ENCODE results near the gene ECEL1. TPM values are rescaled to one million over a fixed set of nuclear protein-coding genes. Genes with fewer than 3 reads are reported as not detected.
"Not testable (repeated sequence)": the region's sequence is repeated elsewhere in the genome, so short reads cannot be mapped to it uniquely, and the experiment has no call there.

ECEL1 gene, protein sequence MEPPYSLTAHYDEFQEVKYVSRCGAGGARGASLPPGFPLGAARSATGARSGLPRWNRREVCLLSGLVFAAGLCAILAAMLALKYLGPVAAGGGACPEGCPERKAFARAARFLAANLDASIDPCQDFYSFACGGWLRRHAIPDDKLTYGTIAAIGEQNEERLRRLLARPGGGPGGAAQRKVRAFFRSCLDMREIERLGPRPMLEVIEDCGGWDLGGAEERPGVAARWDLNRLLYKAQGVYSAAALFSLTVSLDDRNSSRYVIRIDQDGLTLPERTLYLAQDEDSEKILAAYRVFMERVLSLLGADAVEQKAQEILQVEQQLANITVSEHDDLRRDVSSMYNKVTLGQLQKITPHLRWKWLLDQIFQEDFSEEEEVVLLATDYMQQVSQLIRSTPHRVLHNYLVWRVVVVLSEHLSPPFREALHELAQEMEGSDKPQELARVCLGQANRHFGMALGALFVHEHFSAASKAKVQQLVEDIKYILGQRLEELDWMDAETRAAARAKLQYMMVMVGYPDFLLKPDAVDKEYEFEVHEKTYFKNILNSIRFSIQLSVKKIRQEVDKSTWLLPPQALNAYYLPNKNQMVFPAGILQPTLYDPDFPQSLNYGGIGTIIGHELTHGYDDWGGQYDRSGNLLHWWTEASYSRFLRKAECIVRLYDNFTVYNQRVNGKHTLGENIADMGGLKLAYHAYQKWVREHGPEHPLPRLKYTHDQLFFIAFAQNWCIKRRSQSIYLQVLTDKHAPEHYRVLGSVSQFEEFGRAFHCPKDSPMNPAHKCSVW
- total RNA-seq: not detected

DNA sequence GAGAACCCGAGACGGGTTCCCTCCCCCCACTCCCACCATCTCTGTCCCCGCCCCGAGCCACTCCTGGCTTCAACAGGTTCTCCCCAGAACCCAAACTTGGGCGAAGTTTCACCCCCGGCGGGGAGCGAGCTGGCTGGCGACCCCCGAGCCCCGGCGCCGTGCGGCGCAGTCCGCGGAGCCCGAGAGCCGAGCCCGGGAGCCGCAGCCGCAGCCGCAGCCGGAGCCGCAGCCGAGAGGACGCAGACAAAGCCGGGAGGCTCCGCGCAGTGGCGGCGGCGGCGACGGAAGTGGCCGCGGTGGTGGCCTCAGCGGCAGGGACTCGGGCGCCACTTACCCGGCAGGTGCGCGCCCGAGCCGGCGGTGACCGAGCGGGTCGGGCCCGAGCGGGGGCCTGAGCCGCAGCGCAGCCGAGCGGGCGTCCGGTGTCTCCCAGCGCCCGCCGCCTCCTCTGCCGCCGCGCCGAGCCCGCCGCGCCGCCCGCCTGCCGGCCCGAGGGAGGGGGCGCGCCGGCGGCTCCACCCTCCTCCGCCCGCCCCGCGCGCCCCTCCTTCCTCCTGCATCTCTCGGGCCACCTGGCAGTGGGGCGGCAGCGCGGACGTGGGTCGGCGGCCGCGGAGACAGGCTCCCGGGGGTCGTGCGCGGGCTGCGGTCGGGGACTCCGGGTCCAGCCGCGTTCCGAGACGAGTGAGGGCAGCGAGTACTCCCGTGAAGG lies at the start of gene ECEL1:
Gene ECEL1, minus strand, starts transcription at position 450 of the 712 bp plus-strand sequence. CDS start 1,181 bp downstream, outside the sequence.
- no peak for DNase-seq (ENCODE audit: low spot score in 2 of 2)
- H3K36me3 Mint-ChIP-seq: no peaks in the 10 kb centered on the region
- peak; percentile 12 to 47 for ATAC-seq
- H3K27ac Mint-ChIP-seq: no peak within 1 kb of the TSS
- no peaks in the 10 kb centered on the region for H3K9me3 Mint-ChIP-seq

DNA sequence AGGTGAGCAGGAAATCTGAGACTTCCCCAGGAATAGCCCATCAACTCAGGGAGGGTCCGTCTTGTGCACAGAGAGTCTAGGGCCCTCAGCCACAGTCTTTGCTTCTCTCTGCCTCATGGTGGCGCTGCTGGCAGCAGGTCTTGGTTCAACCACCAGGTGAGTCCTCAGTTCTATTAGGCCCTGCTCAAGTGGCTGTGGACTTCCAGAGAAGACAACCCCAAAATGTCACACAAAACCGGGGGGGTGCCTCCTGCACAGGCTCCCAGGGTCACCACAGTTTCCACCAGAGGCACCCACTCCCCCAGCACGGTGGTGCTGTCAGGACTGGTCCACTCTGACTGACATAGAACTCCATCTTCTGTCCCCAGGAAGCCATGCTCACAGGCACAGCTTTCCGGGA lies 49.4 kb upstream of the ECEL1 start:
- ATAC-seq: peak in 1 of 2 donors; percentile 58
- no peaks in the 10 kb centered on the region for H3K9me3 Mint-ChIP-seq
- DNase-seq (ENCODE audit: low spot score in 2 of 2): peak in 1 of 2 donors; percentile 46
- no peaks in the 10 kb centered on the region for H3K36me3 Mint-ChIP-seq
- H3K27ac Mint-ChIP-seq: no peak overlapping the region

DNA sequence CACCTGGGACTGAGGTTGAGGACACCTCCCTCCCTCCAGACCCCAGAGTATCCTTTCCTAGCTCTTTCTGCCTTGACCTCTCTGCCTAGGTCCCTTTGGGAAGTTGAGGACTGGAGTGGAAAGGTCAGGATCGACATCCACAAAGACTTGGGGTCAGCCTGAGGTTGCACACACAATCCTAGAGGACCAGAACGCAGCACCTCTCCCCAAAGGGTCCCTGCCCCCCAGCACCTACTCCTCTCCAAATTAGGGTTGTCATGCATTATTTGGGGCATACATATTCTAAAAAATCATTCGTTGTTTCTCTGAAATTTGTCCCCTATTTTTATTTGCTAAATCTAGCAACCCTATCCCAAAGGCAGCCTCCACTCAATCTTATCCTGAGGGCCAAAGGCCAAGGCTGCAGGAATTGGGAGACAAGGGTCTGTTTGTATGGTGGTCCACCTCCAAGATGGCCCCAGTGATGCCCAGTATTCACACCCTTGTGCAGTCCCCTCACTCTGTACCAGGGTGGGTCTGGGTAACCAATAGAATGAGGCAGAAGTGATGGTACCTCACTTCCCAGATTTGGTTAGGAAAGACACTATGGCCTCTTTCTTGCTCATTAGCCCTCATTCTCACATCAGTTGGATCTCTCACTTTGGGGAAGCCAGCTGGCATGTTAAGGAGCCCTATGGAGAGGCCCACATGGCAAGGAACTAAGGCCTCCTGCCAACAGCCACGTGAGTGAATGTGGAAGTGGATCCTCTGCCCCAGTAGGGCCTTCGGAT lies 48.3 kb upstream of the ECEL1 start:
- Mint-ChIP-seq H3K36me3 (no peaks in the 10 kb centered on the region), H3K27ac (no peak overlapping the region), H3K9me3 (no peaks in the 10 kb centered on the region)
- ATAC-seq (no peak), DNase-seq (ENCODE audit: low spot score in 2 of 2) (peak in 1 of 2 donors; percentile 21)

DNA sequence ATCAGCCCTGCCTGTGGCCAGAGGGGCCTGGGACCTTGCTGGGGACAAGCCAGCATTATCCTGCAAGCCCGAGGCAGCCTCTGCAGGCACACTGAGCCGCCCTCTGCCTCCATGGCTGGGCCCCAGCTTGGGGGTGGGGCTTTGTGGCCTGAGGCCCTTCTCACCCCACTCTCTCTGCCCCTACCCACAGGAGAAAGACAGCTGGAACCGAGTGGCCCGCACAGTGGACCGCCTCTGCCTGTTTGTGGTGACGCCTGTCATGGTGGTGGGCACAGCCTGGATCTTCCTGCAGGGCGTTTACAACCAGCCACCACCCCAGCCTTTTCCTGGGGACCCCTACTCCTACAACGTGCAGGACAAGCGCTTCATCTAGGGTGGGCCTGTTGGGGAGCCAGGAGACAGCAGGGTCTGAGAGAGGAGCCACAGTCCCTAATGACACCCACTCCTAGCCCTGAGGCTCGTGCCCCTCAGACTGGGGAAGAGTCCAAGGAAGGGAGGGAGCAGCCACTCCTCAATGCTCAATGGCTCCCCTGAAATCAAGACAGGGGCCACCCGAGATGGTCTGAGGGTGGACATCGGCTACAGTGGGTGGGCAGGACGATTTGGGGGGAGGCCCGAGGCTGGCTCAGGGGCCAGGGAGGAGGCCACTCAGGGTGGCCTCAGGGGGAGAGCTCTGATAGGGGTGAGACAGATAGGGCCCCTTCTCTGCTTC lies 47.5 kb upstream of the ECEL1 start:
- no peak for ATAC-seq
- H3K36me3 Mint-ChIP-seq: no peaks in the 10 kb centered on the region
- H3K9me3 Mint-ChIP-seq: no peaks in the 10 kb centered on the region
- DNase-seq (ENCODE audit: low spot score in 2 of 2): peak in 1 of 2 donors; percentile 52
- no peak overlapping the region for H3K27ac Mint-ChIP-seq

DNA sequence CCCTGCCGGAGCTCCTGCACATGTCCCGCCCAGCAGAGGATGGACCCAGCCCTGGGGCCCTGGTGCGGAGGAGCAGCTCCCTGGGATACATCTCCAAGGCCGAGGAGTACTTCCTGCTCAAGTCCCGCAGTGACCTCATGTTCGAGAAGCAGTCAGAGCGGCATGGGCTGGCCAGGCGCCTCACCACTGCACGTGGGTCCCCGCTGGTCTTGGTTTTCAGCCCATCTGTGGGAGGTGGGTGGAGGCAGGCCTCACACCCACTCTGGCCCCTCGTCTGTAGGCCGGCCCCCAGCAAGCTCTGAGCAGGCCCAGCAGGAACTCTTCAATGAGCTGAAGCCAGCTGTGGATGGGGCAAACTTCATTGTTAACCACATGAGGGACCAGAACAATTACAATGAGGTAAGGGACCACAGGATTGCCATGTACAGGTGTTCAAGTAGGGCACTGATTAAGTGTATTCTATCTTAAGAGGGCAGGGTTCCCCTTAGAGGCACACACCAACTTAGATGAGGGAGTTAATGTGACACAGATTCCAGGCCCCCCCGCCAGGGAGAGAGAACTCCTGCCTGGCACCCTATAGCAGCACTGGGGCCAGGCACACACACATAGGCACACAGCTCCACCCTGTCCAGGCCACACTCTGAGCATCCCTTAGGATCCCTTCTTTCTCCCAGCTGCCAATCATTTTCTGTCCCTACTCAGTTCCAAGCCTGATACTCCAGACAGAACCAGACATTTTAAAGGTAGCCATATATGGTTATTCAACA lies 46.5 kb upstream of the ECEL1 start:
- H3K9me3 Mint-ChIP-seq: no peaks in the 10 kb centered on the region
- H3K36me3 Mint-ChIP-seq: no peaks in the 10 kb centered on the region
- ATAC-seq: no peak
- no peak for DNase-seq (ENCODE audit: low spot score in 2 of 2)
- peak overlapping the region in 1 of 2 donors; percentile 55 for H3K27ac Mint-ChIP-seq

DNA sequence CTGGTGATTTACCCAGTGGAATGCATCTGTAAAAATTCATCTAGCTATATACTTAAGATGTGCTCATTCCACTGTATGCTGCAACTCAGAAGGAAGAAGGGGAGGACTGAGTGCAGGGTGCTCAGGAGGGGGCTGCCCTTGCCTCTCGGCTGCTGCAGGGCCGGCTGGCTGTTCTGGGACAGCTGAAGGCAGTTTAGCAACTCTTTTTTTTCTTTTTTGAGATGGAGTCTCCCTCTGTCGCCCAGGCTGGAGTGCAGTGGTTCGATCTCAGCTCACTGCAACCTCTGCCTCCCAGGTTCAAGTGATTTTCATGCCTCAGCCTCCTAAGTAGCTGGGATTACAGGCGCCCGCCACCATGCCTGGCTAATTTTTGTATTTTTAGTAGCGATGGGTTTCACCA lies 45.2 kb upstream of the ECEL1 start:
- not testable (repeated sequence) for DNase-seq (ENCODE audit: low spot score in 2 of 2); H3K36me3 Mint-ChIP-seq; ATAC-seq; H3K9me3 Mint-ChIP-seq; H3K27ac Mint-ChIP-seq

DNA sequence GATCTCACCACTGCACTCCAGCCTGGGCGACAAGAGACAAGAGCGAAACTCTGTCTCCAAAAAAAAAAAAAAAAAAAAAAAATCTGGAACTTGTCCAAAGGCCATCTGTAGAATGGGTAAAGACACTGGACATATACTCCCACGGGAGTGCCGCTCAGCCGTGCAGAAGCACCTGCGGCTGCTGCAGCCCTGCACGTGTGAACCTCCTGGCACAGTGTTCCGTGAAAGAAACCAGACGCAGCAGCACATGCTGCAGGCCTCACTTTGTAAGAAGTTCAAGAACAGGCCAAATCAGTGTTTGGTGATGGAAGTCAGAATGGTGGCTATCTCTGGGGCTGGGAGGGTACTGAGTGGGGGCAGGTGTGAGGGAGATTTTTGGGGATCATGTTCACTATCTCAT lies 44.8 kb upstream of the ECEL1 start:
- Mint-ChIP-seq H3K9me3 (no peaks in the 10 kb centered on the region), H3K27ac (no peak overlapping the region), H3K36me3 (no peaks in the 10 kb centered on the region)
- DNase-seq (ENCODE audit: low spot score in 2 of 2): no peak
- no peak for ATAC-seq

DNA sequence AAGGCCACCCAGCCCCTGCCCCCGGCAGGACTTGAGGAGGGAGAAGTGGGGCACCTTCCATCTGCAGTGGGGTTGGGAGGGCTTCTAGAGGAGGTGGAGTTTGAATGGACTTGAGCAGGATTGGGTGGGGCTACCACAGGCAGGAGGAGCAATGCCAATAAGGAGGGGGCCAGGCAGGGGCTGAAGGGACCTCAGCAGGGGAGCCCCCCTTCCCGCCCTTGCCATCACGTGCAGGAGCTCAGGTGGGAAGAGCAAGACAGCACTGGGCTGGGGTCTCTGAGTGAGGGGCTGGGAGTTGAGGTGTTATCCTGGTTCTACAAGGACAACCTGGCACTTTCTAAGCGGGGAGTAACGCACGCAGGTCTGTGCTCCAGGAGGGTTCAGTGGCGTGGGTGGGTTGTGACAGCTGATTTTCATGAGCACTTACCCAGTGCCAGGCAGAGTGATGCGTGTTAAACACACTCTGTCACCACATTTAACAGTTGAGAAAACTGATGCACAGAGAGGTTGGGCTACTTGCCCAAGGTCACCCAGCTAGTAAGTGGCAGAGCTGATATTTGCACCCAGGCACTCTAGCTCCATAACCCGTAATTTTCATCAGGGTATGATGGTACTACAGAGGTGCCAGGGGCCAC lies 43.1 kb upstream of the ECEL1 start:
- Mint-ChIP-seq H3K36me3 (no peaks in the 10 kb centered on the region), H3K27ac (no peak overlapping the region), H3K9me3 (no peaks in the 10 kb centered on the region)
- ATAC-seq (no peak), DNase-seq (ENCODE audit: low spot score in 2 of 2) (no peak)

DNA sequence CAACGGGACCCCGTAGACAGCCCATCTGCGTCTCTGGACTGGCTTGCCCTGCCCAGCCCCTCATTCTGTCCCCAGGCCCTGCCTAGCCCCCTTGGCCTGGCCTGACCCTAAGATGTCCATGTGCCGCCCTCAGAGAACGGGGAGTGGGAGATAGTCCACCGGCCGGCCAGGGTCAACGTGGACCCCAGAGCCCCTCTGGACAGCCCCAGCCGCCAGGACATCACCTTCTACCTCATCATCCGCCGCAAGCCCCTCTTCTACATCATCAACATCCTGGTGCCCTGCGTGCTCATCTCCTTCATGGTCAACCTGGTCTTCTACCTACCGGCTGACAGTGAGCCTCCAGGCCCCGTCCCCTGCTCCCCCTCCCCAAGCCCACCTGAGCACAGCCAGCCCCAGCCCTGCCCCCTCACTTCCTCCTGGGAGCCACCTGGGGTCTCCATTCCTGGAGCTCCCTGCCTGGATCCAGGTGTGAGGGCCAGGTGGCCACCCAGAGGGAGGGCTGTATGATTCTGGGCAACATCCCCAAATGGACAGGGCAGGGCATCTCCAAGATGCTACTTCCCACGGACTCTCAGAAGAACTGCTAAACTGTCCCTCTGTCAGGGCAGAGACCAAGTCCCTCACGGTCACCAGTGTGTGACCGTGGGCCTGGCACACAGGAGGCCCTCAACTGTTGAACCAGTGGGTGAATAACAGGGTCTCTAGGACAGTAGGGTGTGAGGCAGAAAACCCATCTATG lies 42.3 kb upstream of the ECEL1 start:
- H3K27ac Mint-ChIP-seq: no peak overlapping the region
- ATAC-seq (no peak), DNase-seq (ENCODE audit: low spot score in 2 of 2) (no peak)
- no peaks in the 10 kb centered on the region for H3K36me3 Mint-ChIP-seq
- H3K9me3 Mint-ChIP-seq: no peaks in the 10 kb centered on the region

DNA sequence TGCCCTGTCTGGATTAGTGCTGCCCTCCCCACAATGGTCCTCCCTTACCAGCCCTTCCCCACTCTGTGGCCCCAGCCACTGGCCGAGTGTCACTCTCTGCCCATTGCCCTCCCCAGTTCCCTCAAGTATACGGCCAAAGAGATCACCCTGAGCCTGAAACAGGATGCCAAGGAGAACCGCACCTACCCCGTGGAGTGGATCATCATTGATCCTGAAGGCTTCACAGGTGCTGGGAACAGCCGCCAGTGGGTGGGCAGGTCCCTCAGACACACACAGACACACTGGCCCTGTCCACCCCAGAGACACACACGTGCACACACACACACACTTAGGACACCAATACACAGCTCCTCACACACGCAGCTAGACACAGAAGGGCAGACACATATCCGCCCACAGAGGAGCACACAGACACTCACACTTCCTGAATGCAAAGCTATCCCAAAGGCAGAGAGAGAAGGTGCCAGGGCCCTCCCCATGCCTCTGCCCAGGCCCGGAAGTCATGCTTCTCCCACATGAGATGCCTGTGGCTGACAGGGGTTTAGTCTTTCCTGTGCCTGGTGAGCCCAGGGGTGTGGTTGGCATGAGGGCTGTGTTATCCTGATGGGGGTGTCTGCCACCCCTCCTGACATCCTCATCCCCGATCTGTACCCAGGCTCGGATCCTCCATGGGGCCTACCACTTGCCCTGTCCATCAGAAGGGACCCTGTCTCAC lies 41.3 kb upstream of the ECEL1 start:
- Mint-ChIP-seq H3K27ac (no peak overlapping the region), H3K36me3 (no peaks in the 10 kb centered on the region), H3K9me3 (no peaks in the 10 kb centered on the region)
- peak in 1 of 2 donors; percentile 60 for ATAC-seq
- no peak for DNase-seq (ENCODE audit: low spot score in 2 of 2)

DNA sequence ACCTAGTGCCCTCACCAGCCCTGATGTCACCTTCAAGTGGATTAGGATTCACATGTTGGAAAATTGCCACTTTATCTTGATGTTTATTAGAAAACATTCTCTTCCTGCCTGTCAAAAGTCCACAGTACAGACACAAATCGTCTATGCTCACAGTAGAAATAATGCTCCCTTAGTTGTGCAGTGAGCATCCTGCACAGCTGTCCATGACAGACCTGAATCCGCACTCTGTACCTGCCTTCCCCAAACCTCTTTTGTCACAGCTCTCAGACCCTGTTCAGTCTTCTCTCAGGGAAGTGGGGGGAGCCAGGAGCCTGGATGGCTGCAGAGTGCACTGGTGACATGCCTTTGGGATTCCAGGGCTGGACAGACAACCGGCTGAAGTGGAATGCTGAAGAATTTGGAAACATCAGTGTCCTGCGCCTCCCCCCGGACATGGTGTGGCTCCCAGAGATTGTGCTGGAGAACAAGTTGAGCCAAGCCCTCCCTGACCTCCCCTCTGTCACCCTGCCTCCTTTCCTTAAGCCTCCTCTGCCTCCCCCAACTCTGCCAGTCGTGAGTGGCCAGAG lies 40.4 kb upstream of the ECEL1 start:
- no peak for ATAC-seq
- H3K9me3 Mint-ChIP-seq: no peaks in the 10 kb centered on the region
- H3K36me3 Mint-ChIP-seq: no peaks in the 10 kb centered on the region
- no peak overlapping the region for H3K27ac Mint-ChIP-seq
- DNase-seq (ENCODE audit: low spot score in 2 of 2): no peak

DNA sequence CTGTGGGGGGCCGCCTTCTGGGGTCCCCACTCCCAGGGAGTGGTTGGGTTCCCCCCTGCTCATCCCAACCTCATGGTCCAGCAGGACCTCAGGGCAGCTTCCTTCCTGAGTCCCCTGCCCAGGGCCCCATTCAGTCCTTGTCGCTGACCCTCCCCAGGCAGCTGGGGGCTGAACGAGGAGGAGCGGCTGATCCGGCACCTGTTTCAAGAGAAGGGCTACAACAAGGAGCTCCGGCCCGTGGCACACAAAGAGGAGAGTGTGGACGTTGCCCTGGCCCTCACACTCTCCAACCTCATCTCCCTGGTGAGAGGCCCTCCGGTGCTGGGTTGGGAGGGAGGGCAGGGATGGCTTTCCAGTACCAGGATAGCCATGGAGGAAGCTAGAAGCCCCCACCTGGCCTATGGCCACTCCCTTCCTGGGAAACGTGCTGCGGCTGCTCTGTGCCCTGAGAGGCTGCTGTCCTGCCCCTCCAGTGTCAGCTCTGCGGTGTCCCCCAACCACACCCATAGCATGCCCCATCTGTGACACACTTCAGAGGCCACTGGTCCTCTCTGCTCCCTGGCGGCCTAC lies 38.8 kb upstream of the ECEL1 start:
- Mint-ChIP-seq H3K27ac (no peak overlapping the region), H3K9me3 (no peaks in the 10 kb centered on the region), H3K36me3 (no peaks in the 10 kb centered on the region)
- no peak for ATAC-seq
- no peak for DNase-seq (ENCODE audit: low spot score in 2 of 2)

DNA sequence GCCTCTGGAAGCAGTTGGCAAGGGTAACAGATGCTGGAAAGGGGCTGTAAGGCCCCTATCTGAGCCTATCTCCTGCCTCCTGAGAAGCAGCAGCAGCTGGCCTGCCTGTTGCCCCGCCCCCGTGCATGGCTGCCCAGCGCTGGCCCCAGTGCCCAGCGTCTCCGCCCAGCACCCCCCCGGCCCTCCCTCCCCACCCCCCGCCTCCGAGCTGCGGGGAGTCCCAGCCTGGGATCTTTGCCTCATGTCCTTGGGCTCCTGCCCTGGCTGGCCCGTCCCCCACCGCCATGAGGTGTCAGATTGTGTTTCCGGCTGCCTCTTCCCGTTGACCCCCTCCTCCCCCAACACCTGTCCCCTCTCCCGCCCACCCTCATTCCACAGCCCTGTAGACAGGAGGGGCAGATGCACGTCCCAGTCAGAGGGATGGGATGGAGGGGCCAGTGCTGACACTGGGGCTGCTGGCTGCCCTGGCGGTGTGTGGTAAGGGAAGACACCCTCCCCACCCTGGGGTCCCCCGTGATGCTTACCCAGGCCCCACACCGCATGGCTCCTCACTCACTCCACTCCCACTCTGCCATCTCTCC lies 38.2 kb upstream of the ECEL1 start, which contains the start of gene CHRND:
Gene CHRND, plus strand, starts transcription at position 370 of the 581 bp plus-strand sequence. Its CDS starts 56 bp downstream, at position 426.
- Mint-ChIP-seq H3K9me3 (no peaks in the 10 kb centered on the region), H3K36me3 (no peaks in the 10 kb centered on the region), H3K27ac (no peak within 1 kb of the TSS)
- ATAC-seq (no peak), DNase-seq (ENCODE audit: low spot score in 2 of 2) (no peak)
